HCT116 (cell line): ENCODE results near the gene TRPM1. TPM values are rescaled to one million over a fixed set of nuclear protein-coding genes. Genes with fewer than 3 reads are reported as not detected.
"Not testable (repeated sequence)": the region's sequence is repeated elsewhere in the genome, so short reads cannot be mapped to it uniquely, and the experiment has no call there.

Source experiments
- ATAC-seq: fragments of 200-7000 bp; cut with Tn5 transposase; 2 replicates; pipeline ENCODE4 v1.9.1; 2020; ENCODE audit warnings: mild to moderate bottlenecking, moderate library complexity
- BruUV-seq: library from RNA; stranded (reverse); fragments of 400-500 nt; replicated peaks from 2 replicates; lab custom pipeline; 2021; lab: Mats Ljungman, UMichigan
- CTCF ChIA-PET: fragments of 300-600 bp; sonication (Branson Sonifier 250); formaldehyde crosslinking; loops from one replicate; lab custom pipeline; 2021; ENCODE audit warnings: antibody characterized with exemption; lab: Charles Lee
- POLR2A ChIA-PET: fragments of 300-600, 350-600 bp; sonication (Branson Sonifier 250); formaldehyde crosslinking; loops from one replicate; lab custom pipeline; 2021; ENCODE audit warnings: antibody characterized with exemption; lab: Charles Lee
- RAD21 ChIA-PET, 2 experiments: fragments of 300-600 bp; sonication (Branson Sonifier 250); formaldehyde crosslinking; loops; one replicate each; lab custom pipeline; 2023; ENCODE audit warnings: low total read pairs in 2 of 2; ENCODE audit not compliant: uncharacterized antibody in 2 of 2, unreplicated experiment in 2 of 2, low non-redundant PET in 1 of 2; lab: Charles Lee
- DNase-seq: peaks from one replicate; pipeline ENCODE4 v3.0.0-alpha.2; 2010; ENCODE audit warnings: low read depth, low spot score
- H2AFZ ChIP-seq: fragments of 200-600 bp; shearing (Covaris generic), sonication (generic); 2 replicates; pipeline ENCODE4 v1.6.1; 2017; ENCODE audit warnings: low read depth, mixed run types, mixed read lengths, antibody characterized with exemption, low read length; ENCODE audit not compliant: poor library complexity, severe bottlenecking
- H3K27ac ChIP-seq: 2 replicates; pipeline ENCODE4 v1.5.1; 2012; ENCODE audit warnings: low read depth, low read length
- H3K27me3 ChIP-seq: fragments of 200-600 bp; sonication (generic); 2 replicates; pipeline ENCODE4 v1.6.1; 2016; ENCODE audit warnings: mixed run types, low read length, mixed read lengths; ENCODE audit not compliant: insufficient read depth
- H3K36me3 ChIP-seq, 2 experiments: fragments of 200-500 bp in 1 of 2; fragments of 200-600 bp in 1 of 2; sonication (Bioruptor generic) in 1 of 2; sonication (generic) in 1 of 2; 2 replicates each; pipeline versions ENCODE4 v1.5.1 to v1.6.1; 2014 to 2016; ENCODE audit warnings: low read length in 2 of 2, inconsistent platforms in 1 of 2, mixed read lengths in 1 of 2, mixed run types in 1 of 2; ENCODE audit not compliant: insufficient read depth in 2 of 2, control insufficient read depth in 1 of 2
- H3K4me1 ChIP-seq, 2 experiments: fragments of 200-600 bp in 1 of 2; sonication (generic) in 1 of 2; 2 replicates each; pipeline versions ENCODE4 v1.5.1 to v1.6.1; 2012 to 2017; ENCODE audit warnings: low read length in 2 of 2, inconsistent platforms in 1 of 2, mild to moderate bottlenecking in 1 of 2, mixed read lengths in 1 of 2, mixed run types in 1 of 2, moderate library complexity in 1 of 2; ENCODE audit not compliant: insufficient read depth in 2 of 2, control insufficient read depth in 1 of 2
- H3K4me2 ChIP-seq: fragments of 200-600 bp; sonication (generic); 2 replicates; pipeline ENCODE4 v1.6.1; 2017; ENCODE audit warnings: mixed run types, low read length, mixed read lengths
- H3K4me3 ChIP-seq, 2 experiments: fragments of 200-600 bp in 1 of 2; sonication (generic) in 1 of 2; replicated peaks in 1 of 2; 2 replicates each; pipeline ENCODE4 v1.5.1; 2011 to 2016; ENCODE audit warnings: low read length in 2 of 2, control low read depth in 1 of 2, low read depth in 1 of 2, mild to moderate bottlenecking in 1 of 2, mixed read lengths in 1 of 2, mixed run types in 1 of 2
- H3K79me2 ChIP-seq: fragments of 200-600 bp; sonication (generic); 2 replicates; pipeline ENCODE4 v1.6.1; 2017; ENCODE audit warnings: mild to moderate bottlenecking, mixed run types, low read length, moderate library complexity, mixed read lengths; ENCODE audit not compliant: insufficient read depth
- H3K9ac ChIP-seq: fragments of 200-600 bp; sonication (generic); 2 replicates; pipeline ENCODE4 v1.6.1; 2016; ENCODE audit warnings: low read length, mixed read lengths
- H3K9me2 ChIP-seq: fragments of 200-600 bp; sonication (generic), shearing (Covaris generic); 2 replicates; pipeline ENCODE4 v1.6.1; 2017; ENCODE audit warnings: mixed run types, mild to moderate bottlenecking, moderate library complexity; ENCODE audit not compliant: insufficient read depth
- H3K9me3 ChIP-seq, 2 experiments: fragments of 200-500 bp in 1 of 2; fragments of 200-600 bp in 1 of 2; sonication (Bioruptor generic) in 1 of 2; sonication (generic) in 1 of 2; 2 replicates each; pipeline ENCODE4 v1.6.1; 2014 to 2017; ENCODE audit warnings: low read length in 2 of 2, mixed read lengths in 2 of 2, inconsistent platforms in 1 of 2, low read depth in 1 of 2, mild to moderate bottlenecking in 1 of 2, mixed run types in 1 of 2, moderate library complexity in 1 of 2; ENCODE audit not compliant: control insufficient read depth in 1 of 2, insufficient read depth in 1 of 2
- H4K20me1 ChIP-seq: fragments of 200-600 bp; sonication (generic), shearing (Covaris generic); 2 replicates; pipeline ENCODE4 v1.6.1; 2017; ENCODE audit warnings: mixed run types, mild to moderate bottlenecking, moderate library complexity; ENCODE audit not compliant: insufficient read depth
- ATF3 ChIP-seq: IDR thresholded peaks from 2 replicates; pipeline ENCODE4 v1.6.1; 2012
- EZH2 ChIP-seq: fragments of 200-600 bp; sonication (generic); IDR thresholded peaks from 2 replicates; pipeline ENCODE4 v1.6.1; 2017; ENCODE audit warnings: antibody characterized with exemption, mixed run types
- JUND ChIP-seq: IDR thresholded peaks from 2 replicates; pipeline ENCODE4 v1.6.1; 2012
- POLR2AphosphoS5 ChIP-seq: IDR thresholded peaks from 2 replicates; pipeline ENCODE4 v1.6.1; 2011; ENCODE audit warnings: mild to moderate bottlenecking, low read depth, low read length, moderate library complexity
- RAD21 ChIP-seq: IDR thresholded peaks from 2 replicates; pipeline ENCODE4 v1.6.1; 2012; ENCODE audit warnings: low read depth, mild to moderate bottlenecking
- REST ChIP-seq: IDR thresholded peaks from 2 replicates; pipeline ENCODE4 v1.6.1; 2012; ENCODE audit warnings: low read depth
- SP1 ChIP-seq: IDR thresholded peaks from 2 replicates; pipeline ENCODE4 v1.6.1; 2012; ENCODE audit warnings: low read depth
- TCF7L2 ChIP-seq: IDR thresholded peaks from 2 replicates; pipeline ENCODE4 v1.7.0; 2011; ENCODE audit warnings: borderline replicate concordance, inconsistent platforms; ENCODE audit not compliant: insufficient read depth, insufficient read length; ENCODE audit errors: extremely low read depth
- YY1 ChIP-seq: IDR thresholded peaks from 2 replicates; pipeline ENCODE4 v1.6.1; 2011; ENCODE audit warnings: low read length, low read depth, moderate library complexity, mild to moderate bottlenecking; ENCODE audit not compliant: insufficient replicate concordance; ENCODE audit errors: extremely low read depth
- intact Hi-C: fragments of 100-400 bp; cut with micrococcal nuclease; formaldehyde crosslinking; loops from 2 replicates; pipeline ENCODE4 v1.10.0; 2022
- total RNA-seq: library from RNA; stranded (reverse); gene quantifications from one replicate; pipeline ENCODE4 v1.2.1, GENCODE V29; 2021; ENCODE audit not compliant: unreplicated experiment
- TF ChIP-seq, protein P1 (sequence below): IDR thresholded peaks from 2 replicates; pipeline ENCODE4 v1.6.1; 2011; ENCODE audit warnings: mild to moderate bottlenecking, low read length, moderate library complexity; ENCODE audit not compliant: insufficient replicate concordance; ENCODE audit errors: extremely low read depth

Gene TRPM1
- total RNA-seq, 1 experiment from 2014 or later: not detected

DNA sequence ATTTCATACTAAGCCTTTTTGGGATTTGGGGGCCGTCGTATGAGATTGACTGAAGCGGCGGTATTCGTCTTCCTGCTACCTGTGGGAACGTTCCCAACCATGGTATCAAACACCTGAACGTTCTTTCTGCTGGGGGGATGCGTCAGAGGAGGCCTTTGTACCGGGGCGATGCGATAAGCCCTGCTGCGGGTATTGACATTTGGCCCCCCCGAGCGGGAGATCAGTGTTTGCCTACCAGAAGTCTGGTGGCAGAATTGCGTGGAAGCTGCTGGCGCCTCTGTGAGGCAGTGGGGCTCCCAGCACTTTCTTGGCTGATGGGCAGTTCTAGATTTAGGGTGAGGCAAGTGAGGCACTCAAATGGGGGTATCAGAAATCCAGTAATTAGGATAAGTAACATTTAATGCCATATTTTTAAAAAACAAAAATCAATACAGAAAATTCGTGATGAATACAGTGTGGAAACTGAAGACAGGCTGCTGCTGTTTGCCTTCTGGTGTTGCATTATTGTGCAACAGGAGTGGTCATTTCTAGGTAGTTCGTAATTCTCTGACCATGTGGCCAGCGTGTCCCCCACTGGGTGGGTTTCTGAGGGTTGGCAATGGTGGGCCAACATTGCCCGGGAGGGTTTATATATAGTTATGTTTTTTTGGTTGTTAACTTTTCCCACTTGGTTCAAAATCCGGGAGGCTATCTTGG lies 12.7 kb downstream of the TRPM1 start:
- Histone ChIP-seq H3K9me2 (no peaks in the 10 kb centered on the region), H4K20me1 (no peaks in the 10 kb centered on the region), H3K27me3 (no peaks in the 10 kb centered on the region), H3K4me3 (no peak overlapping the region), H3K4me2 (no peak overlapping the region), H3K27ac (no peak overlapping the region), H3K4me1 (peaks cover 3 to 7% of the 10 kb centered on the region in 2 experiments; a peak in 3 of 4 replicates), H2AFZ (no peak overlapping the region), H3K79me2 (no peaks in the 10 kb centered on the region), H3K9me3 (no peaks in the 10 kb centered on the region), H3K9ac (no peak overlapping the region), H3K36me3 (no peaks in the 10 kb centered on the region)
- no peak for TF ChIP-seq SP1
- TF ChIP-seq RAD21: no peak
- TF ChIP-seq EZH2: no peak
- no peak for TF ChIP-seq REST
- TF ChIP-seq TCF7L2: no peak
- TF ChIP-seq JUND: no peak
- TF ChIP-seq POLR2AphosphoS5: no peak
- TF ChIP-seq, protein P1, sequence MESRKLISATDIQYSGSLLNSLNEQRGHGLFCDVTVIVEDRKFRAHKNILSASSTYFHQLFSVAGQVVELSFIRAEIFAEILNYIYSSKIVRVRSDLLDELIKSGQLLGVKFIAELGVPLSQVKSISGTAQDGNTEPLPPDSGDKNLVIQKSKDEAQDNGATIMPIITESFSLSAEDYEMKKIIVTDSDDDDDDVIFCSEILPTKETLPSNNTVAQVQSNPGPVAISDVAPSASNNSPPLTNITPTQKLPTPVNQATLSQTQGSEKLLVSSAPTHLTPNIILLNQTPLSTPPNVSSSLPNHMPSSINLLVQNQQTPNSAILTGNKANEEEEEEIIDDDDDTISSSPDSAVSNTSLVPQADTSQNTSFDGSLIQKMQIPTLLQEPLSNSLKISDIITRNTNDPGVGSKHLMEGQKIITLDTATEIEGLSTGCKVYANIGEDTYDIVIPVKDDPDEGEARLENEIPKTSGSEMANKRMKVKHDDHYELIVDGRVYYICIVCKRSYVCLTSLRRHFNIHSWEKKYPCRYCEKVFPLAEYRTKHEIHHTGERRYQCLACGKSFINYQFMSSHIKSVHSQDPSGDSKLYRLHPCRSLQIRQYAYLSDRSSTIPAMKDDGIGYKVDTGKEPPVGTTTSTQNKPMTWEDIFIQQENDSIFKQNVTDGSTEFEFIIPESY: no peak
- TF ChIP-seq YY1: no peak
- no peak for TF ChIP-seq ATF3
- intact Hi-C loops: no loop called here
- POLR2A ChIA-PET: no interaction called here
- ATAC-seq (no peak), DNase-seq (no peak)
- RAD21 ChIA-PET: no interaction called here
- CTCF ChIA-PET: interaction anchor here (1.0 kb wide), 1 partner anchor 399 kb away, joined by 3 read pairs; no protein-coding TSS in a partner anchor
- BruUV-seq: no TSS peak

DNA sequence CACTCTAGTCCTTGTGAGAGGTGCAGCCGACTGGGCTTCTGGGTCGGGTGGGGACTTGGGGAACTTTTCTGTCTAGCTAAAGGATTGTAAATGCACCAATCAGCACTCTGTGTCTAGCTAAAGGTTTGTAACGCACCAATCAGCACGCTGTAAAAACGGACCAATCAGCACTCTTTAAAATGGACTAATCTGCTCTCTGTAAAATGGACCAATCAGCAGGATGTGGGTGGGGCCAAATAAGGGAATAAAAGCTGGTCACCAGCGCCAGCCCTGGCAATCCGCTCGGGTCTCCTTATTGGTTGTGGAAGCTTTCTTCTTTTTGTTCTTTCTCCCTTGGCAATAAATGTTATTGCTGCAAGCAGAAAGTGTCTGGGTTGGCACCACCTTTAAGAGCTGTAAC lies 13.5 kb downstream of the TRPM1 start:
- H3K27me3 ChIP-seq, intact Hi-C loops, H3K4me3 ChIP-seq, H3K9me2 ChIP-seq, H3K36me3 ChIP-seq, POLR2A ChIA-PET, H3K79me2 ChIP-seq, CTCF ChIA-PET, RAD21 ChIA-PET, H3K9me3 ChIP-seq, BruUV-seq, DNase-seq, H2AFZ ChIP-seq, H3K9ac ChIP-seq, H3K27ac ChIP-seq, H3K4me2 ChIP-seq, ATAC-seq, H4K20me1 ChIP-seq: not testable (repeated sequence)
- peaks cover 6 to 15% of the 10 kb centered on the region in 2 experiments; a peak in 3 of 4 replicates for H3K4me1 ChIP-seq
